Measurements from ENCODE around the gene MYO10. TPM values are rescaled to one million over a fixed set of nuclear protein-coding genes. Genes with fewer than 3 reads are reported as not detected.
A peak's percentile ranks its signal among the peaks of the same experiment; 100 is the strongest.

The MYO10 gene
- polyA plus RNA-seq, 3 donors: 0.23 to 1.1 (median 0.35) TPM

DNA sequence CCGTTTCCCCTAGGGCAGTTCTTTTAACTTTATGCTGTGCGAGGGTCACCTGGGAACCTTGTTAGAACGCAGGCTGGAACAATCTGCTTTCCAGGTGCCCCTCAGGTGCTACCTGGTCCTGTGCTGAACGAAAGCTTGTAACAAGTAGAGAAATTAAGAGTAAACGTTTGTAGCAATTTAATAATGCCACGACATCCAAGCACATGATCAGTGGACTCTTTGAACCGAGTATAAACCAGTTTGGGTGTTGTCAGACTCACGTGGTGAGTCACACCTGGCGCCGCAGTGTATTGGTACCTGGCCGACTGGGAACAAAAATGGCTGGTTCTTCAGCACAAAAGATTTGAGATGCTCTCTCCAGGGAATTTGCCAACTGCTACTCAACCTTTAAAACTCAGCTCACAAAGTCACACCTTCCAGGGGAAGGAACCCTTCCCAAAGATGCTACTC is 926 bp upstream of the MYO10 start:
- Histone ChIP-seq H3K4me1 (ENCODE audit: control insufficient read depth in 1 of 2, insufficient read depth in 2 of 2, low read length in 2 of 2) (peaks cover 30 to 33% of the 10 kb centered on the region in 2 donors), H3K9me3 (replicated peaks in 1 of 2; ENCODE audit: control insufficient read depth in 1 of 2, insufficient read depth in 1 of 2, low read length in 2 of 2) (no peaks in the 10 kb centered on the region), H3K9ac (ENCODE audit: insufficient read depth, low read length, poor library complexity, severe bottlenecking) (no peak overlapping the region), H3K4me3 (replicated peaks in 1 of 3; ENCODE audit: low read depth in 2 of 3, low read length in 3 of 3) (peak overlapping the region in 2 of 3 experiments; percentile 67 to 81), H3K27ac (ENCODE audit: low read depth in 1 of 2, low read length in 2 of 2) (peak overlapping the region in 1 of 2 donors; percentile 37), H2AFZ (ENCODE audit: insufficient read depth, low read depth, low read length, poor library complexity, severe bottlenecking) (peak overlapping the region; percentile 79), H3K4me2 (replicated peaks; ENCODE audit: extremely low read depth, low read length, poor library complexity, severe bottlenecking) (peak overlapping the region; percentile 91), H3K79me2 (ENCODE audit: insufficient read depth, low read length) (no peaks in the 10 kb centered on the region), H3K36me3 (replicated peaks in 1 of 2; ENCODE audit: control insufficient read depth in 1 of 2, insufficient read depth in 2 of 2, low read length in 2 of 2) (no peaks in the 10 kb centered on the region), H3K27me3 (ENCODE audit: control insufficient read depth in 2 of 2, insufficient read depth in 2 of 2, low read length in 2 of 2) (peaks cover 50 to 68% of the 10 kb centered on the region in 2 donors), H4K20me1 (ENCODE audit: insufficient read depth, low read length) (no peaks in the 10 kb centered on the region)
- WGBS (ENCODE audit: insufficient coverage): 33% methylated on average over 11 of the region's 11 CpGs
- no peak for DNase-seq
- peaks cover 0 to 22% (median 6%) of the 10 kb centered on the region in 7 donors for H3K9me3 Mint-ChIP-seq
- intact Hi-C loops (cut with micrococcal nuclease): loop anchor here in 1 of 2 donors (5.0 to 10.0 kb wide), 3 partner anchors 142 to 255 kb away; no protein-coding TSS in a partner anchor
- H3K27me3 Mint-ChIP-seq (ENCODE audit: low read depth in 3 of 3): peaks cover 52 to 70% (median 61%) of the 10 kb centered on the region in 3 donors
- peak overlapping the region; percentile 81 to 91 for H3K4me3 Mint-ChIP-seq
- H3K4me1 Mint-ChIP-seq: peaks cover 36% of the 10 kb centered on the region
- peaks cover 0 to 8% of the 10 kb centered on the region in 2 donors for H3K36me3 Mint-ChIP-seq
- TF ChIP-seq, protein P1, sequence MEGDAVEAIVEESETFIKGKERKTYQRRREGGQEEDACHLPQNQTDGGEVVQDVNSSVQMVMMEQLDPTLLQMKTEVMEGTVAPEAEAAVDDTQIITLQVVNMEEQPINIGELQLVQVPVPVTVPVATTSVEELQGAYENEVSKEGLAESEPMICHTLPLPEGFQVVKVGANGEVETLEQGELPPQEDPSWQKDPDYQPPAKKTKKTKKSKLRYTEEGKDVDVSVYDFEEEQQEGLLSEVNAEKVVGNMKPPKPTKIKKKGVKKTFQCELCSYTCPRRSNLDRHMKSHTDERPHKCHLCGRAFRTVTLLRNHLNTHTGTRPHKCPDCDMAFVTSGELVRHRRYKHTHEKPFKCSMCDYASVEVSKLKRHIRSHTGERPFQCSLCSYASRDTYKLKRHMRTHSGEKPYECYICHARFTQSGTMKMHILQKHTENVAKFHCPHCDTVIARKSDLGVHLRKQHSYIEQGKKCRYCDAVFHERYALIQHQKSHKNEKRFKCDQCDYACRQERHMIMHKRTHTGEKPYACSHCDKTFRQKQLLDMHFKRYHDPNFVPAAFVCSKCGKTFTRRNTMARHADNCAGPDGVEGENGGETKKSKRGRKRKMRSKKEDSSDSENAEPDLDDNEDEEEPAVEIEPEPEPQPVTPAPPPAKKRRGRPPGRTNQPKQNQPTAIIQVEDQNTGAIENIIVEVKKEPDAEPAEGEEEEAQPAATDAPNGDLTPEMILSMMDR (IDR thresholded peaks at IDR 0.05): no peak
- H3K27ac Mint-ChIP-seq: peak overlapping the region in 5 of 7 donors; percentile 74 to 89 (median 88)

DNA sequence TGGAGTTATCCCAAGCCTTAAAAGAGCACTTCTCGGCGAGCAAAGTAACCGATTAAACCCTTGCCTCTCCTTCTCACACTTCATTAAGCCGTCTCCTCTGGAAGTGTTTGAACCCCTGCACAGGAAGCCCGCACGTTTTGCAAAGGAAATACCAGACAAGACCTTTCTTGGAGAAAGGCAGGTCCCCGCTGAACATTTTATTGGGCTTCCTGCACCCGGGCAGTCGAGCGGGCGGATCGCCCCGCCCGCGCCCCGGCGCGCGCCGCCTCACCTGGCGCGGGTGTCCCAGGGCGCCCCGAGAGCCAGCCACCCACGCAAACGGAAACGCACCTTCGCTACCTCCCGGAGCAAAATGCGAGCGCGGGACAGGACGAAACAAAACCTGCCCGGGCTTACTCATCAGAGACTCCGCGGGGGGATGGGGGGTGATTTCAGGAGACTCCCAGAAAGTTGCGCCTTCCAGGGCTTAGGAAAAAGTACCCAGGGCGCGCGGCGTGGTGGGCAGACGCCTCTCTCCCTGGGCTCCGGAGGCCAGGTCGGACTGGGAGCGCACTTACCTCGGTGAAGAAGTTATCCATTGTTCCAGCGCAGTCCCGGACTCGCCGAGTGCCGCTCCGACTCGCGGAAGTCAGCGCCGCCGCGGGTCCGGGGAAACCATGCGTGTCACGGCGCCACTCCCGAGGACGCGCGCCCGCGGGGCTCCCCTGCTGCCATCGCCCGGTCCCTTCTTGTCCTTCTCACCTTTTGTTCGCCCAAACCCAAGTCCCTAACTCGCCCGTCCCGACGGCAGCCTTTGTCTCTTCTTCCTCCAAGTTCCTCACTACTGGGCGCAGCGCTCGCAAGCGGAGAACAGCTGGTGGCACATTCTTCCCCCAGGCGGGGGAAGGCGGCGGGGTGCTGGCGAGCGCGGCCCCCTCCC is 598 bp downstream of the MYO10 start:
- H3K27ac Mint-ChIP-seq: peak overlapping the region in 4 of 7 donors; percentile 27 to 85 (median 49)
- Histone ChIP-seq H3K4me1 (ENCODE audit: control insufficient read depth in 1 of 2, insufficient read depth in 2 of 2, low read length in 2 of 2) (peaks cover 30 to 33% of the 10 kb centered on the region in 2 donors), H4K20me1 (ENCODE audit: insufficient read depth, low read length) (no peaks in the 10 kb centered on the region), H3K4me2 (replicated peaks; ENCODE audit: extremely low read depth, low read length, poor library complexity, severe bottlenecking) (peak overlapping the region; percentile 91), H3K79me2 (ENCODE audit: insufficient read depth, low read length) (no peaks in the 10 kb centered on the region), H3K4me3 (replicated peaks in 1 of 3; ENCODE audit: low read depth in 2 of 3, low read length in 3 of 3) (peak overlapping the region; percentile 60 to 81 (median 77)), H2AFZ (ENCODE audit: insufficient read depth, low read depth, low read length, poor library complexity, severe bottlenecking) (peak overlapping the region; percentile 86), H3K36me3 (replicated peaks in 1 of 2; ENCODE audit: control insufficient read depth in 1 of 2, insufficient read depth in 2 of 2, low read length in 2 of 2) (no peaks in the 10 kb centered on the region), H3K27me3 (ENCODE audit: control insufficient read depth in 2 of 2, insufficient read depth in 2 of 2, low read length in 2 of 2) (peaks cover 54 to 70% of the 10 kb centered on the region in 2 donors), H3K9ac (ENCODE audit: insufficient read depth, low read length, poor library complexity, severe bottlenecking) (peak overlapping the region; percentile 63), H3K27ac (ENCODE audit: low read depth in 1 of 2, low read length in 2 of 2) (peak overlapping the region in 1 of 2 donors; percentile 30), H3K9me3 (replicated peaks in 1 of 2; ENCODE audit: control insufficient read depth in 1 of 2, insufficient read depth in 1 of 2, low read length in 2 of 2) (no peaks in the 10 kb centered on the region)
- peaks cover 0 to 8% of the 10 kb centered on the region in 2 donors for H3K36me3 Mint-ChIP-seq
- H3K4me3 Mint-ChIP-seq: peak overlapping the region; percentile 97 to 100
- H3K27me3 Mint-ChIP-seq (ENCODE audit: low read depth in 3 of 3): peaks cover 58 to 82% (median 68%) of the 10 kb centered on the region in 3 donors
- under 1% methylated on average over 84 of the region's 85 CpGs for WGBS (ENCODE audit: insufficient coverage)
- intact Hi-C loops (cut with micrococcal nuclease): loop anchor here in 1 of 2 donors (5.0 to 10.0 kb wide), 3 partner anchors 141 to 257 kb away; no protein-coding TSS in a partner anchor
- TF ChIP-seq, protein P1 (IDR thresholded peaks at IDR 0.05): no peak
- H3K9me3 Mint-ChIP-seq: peaks cover 0 to 22% (median 6%) of the 10 kb centered on the region in 7 donors
- DNase-seq: peak in 1 of 3 donors; percentile 39
- peaks cover 38% of the 10 kb centered on the region for H3K4me1 Mint-ChIP-seq
